ENCODE data around the gene TMEM117. TPM values are rescaled to one million over a fixed set of nuclear protein-coding genes. Genes with fewer than 3 reads are reported as not detected.

The TMEM117 gene
- total and polyA plus RNA-seq, 2 donors (not counting 1 experiment from before 2014, with no cell fraction given): 2.0 to 10.4 TPM

GRCh38 chr12:44335030-44335429, 499.1 kb downstream of the TMEM117 start:
- Histone ChIP-seq H2AFZ (ENCODE audit: insufficient read depth, low read depth, low read length, poor library complexity, severe bottlenecking) (no peak overlapping the region), H3K36me3 (replicated peaks in 1 of 2; ENCODE audit: control extremely low read depth in 1 of 2, control insufficient read depth in 1 of 2, extremely low read depth in 1 of 2, insufficient read depth in 2 of 2, low read length in 1 of 2) (no peaks in the 10 kb centered on the region), H3K4me3 (ENCODE audit: control extremely low read depth in 1 of 5, extremely low read depth in 1 of 5, insufficient read depth in 1 of 5, low read depth in 2 of 5, low read length in 4 of 5) (no peak overlapping the region), H4K20me1 (ENCODE audit: control insufficient read depth, insufficient read depth, low read length, poor library complexity, severe bottlenecking) (no peaks in the 10 kb centered on the region), H3K4me1 (ENCODE audit: control insufficient read depth in 2 of 2, insufficient read depth in 2 of 2, low read length in 2 of 2) (no peaks in the 10 kb centered on the region), H3K27me3 (replicated peaks in 1 of 4; ENCODE audit: control extremely low read depth in 1 of 4, control insufficient read depth in 3 of 4, insufficient read depth in 4 of 4, low read length in 3 of 4) (no peaks in the 10 kb centered on the region), H3K4me2 (replicated peaks; ENCODE audit: low read depth, low read length, poor library complexity, severe bottlenecking) (no peak overlapping the region), H3K79me2 (ENCODE audit: control insufficient read depth, insufficient read depth, low read length) (no peaks in the 10 kb centered on the region), H3K9ac (ENCODE audit: low read length) (no peak overlapping the region), H3K27ac (ENCODE audit: low read length in 2 of 2) (no peak overlapping the region), H3K9me3 (ENCODE audit: control extremely low read depth in 1 of 3, control insufficient read depth in 2 of 3, insufficient read depth in 1 of 3, low read length in 2 of 3) (peaks cover 0 to 5% (median 2%) of the 10 kb centered on the region in 3 donors)
- no peak for ATAC-seq (ENCODE audit: low read depth)
- TF ChIP-seq EZH2 (IDR thresholded peaks at IDR 0.05; ENCODE audit: borderline replicate concordance, insufficient read depth, low read depth, low read length, poor library complexity, severe bottlenecking) (no peak), CTCF (IDR thresholded peaks at IDR 0.05) (no peak)
- H3K27ac Mint-ChIP-seq: no peak overlapping the region
- CTCF ChIA-PET: no interaction called here
- POLR2A ChIA-PET: no interaction called here
- DNase-seq: no peak
- H3K9me3 Mint-ChIP-seq (ENCODE audit: insufficient read depth): peaks cover 6% of the 10 kb centered on the region
- intact Hi-C loops (cut with micrococcal nuclease): no loop called here
- no peaks in the 10 kb centered on the region for H3K4me1 Mint-ChIP-seq
- no peaks in the 10 kb centered on the region for H3K27me3 Mint-ChIP-seq
- H3K4me3 Mint-ChIP-seq: no peak overlapping the region

GRCh38 chr12:44336577-44336976, 500.7 kb downstream of the TMEM117 start:
- no peaks in the 10 kb centered on the region for H3K4me1 Mint-ChIP-seq
- H3K36me3 ChIP-seq (replicated peaks in 1 of 2; ENCODE audit: control extremely low read depth in 1 of 2, control insufficient read depth in 1 of 2, extremely low read depth in 1 of 2, insufficient read depth in 2 of 2, low read length in 1 of 2): no peaks in the 10 kb centered on the region
- no peaks in the 10 kb centered on the region for H3K4me1 ChIP-seq (ENCODE audit: control insufficient read depth in 2 of 2, insufficient read depth in 2 of 2, low read length in 2 of 2)
- DNase-seq (no peak), ATAC-seq (ENCODE audit: low read depth) (no peak)
- no peak overlapping the region for H3K4me3 ChIP-seq (ENCODE audit: control extremely low read depth in 1 of 5, extremely low read depth in 1 of 5, insufficient read depth in 1 of 5, low read depth in 2 of 5, low read length in 4 of 5)
- no peaks in the 10 kb centered on the region for H4K20me1 ChIP-seq (ENCODE audit: control insufficient read depth, insufficient read depth, low read length, poor library complexity, severe bottlenecking)
- H3K27ac ChIP-seq (ENCODE audit: low read length in 2 of 2): no peak overlapping the region
- H3K79me2 ChIP-seq (ENCODE audit: control insufficient read depth, insufficient read depth, low read length): no peaks in the 10 kb centered on the region
- POLR2A ChIA-PET: no interaction called here
- intact Hi-C loops (cut with micrococcal nuclease): no loop called here
- no peak overlapping the region for H3K27ac Mint-ChIP-seq
- no CpG with 5 or more reads among the region's 2 CpGs for WGBS (ENCODE audit: insufficient coverage)
- H3K27me3 ChIP-seq (replicated peaks in 1 of 4; ENCODE audit: control extremely low read depth in 1 of 4, control insufficient read depth in 3 of 4, insufficient read depth in 4 of 4, low read length in 3 of 4): no peaks in the 10 kb centered on the region
- peaks cover 6% of the 10 kb centered on the region for H3K9me3 Mint-ChIP-seq (ENCODE audit: insufficient read depth)
- CTCF ChIA-PET: no interaction called here
- no peaks in the 10 kb centered on the region for H3K27me3 Mint-ChIP-seq
- H3K9me3 ChIP-seq (ENCODE audit: control extremely low read depth in 1 of 3, control insufficient read depth in 2 of 3, insufficient read depth in 1 of 3, low read length in 2 of 3): peaks cover 0 to 5% (median 2%) of the 10 kb centered on the region in 3 donors
- H3K4me2 ChIP-seq (replicated peaks; ENCODE audit: low read depth, low read length, poor library complexity, severe bottlenecking): no peak overlapping the region
- no peak overlapping the region for H3K9ac ChIP-seq (ENCODE audit: low read length)
- H2AFZ ChIP-seq (ENCODE audit: insufficient read depth, low read depth, low read length, poor library complexity, severe bottlenecking): no peak overlapping the region
- H3K4me3 Mint-ChIP-seq: no peak overlapping the region
- no peak for TF ChIP-seq CTCF (IDR thresholded peaks at IDR 0.05)
- no peak for TF ChIP-seq EZH2 (IDR thresholded peaks at IDR 0.05; ENCODE audit: borderline replicate concordance, insufficient read depth, low read depth, low read length, poor library complexity, severe bottlenecking)

Data from B cell (primary cell).